SK-N-SH (cell line): ENCODE data around the gene MICAL2. TPM values are rescaled to one million over a fixed set of nuclear protein-coding genes. Genes with fewer than 3 reads are reported as not detected.
A peak's percentile ranks its signal among the peaks of the same experiment; 100 is the strongest.

Experiments used
- CTCF ChIA-PET: fragments of 300-600, 350-600 bp; formaldehyde crosslinking; extraction: SDS; loops from one replicate; lab custom pipeline; 2021; lab: Yijun Ruan, JAX
- POLR2A ChIA-PET: fragments of 350-600 bp; sonication (Branson Sonifier 250); formaldehyde crosslinking; extraction: SDS; loops from one replicate; lab custom pipeline; 2020; ENCODE audit warnings: antibody characterized with exemption, inconsistent platforms; lab: Yijun Ruan, JAX
- DNase-seq: peaks from one replicate; pipeline ENCODE4 v3.0.0; 2012
- H2AFZ ChIP-seq: fragments of 200-600 bp; sonication (generic); 2 replicates; pipeline ENCODE4 v1.8.1; 2016; ENCODE audit warnings: antibody characterized with exemption, mild to moderate bottlenecking, low read depth
- H3F3A ChIP-seq: fragments of 200-600 bp; sonication (generic); replicated peaks from 2 replicates; pipeline ENCODE3; 2016; ENCODE audit warnings: antibody characterized with exemption, mild to moderate bottlenecking; ENCODE audit not compliant: insufficient read depth
- H3K27ac ChIP-seq, 2 experiments: fragments of 200-500 bp in 1 of 2; fragments of 200-600 bp in 1 of 2; sonication (Bioruptor generic) in 1 of 2; sonication (generic), shearing (Covaris generic) in 1 of 2; 2 replicates each; pipeline versions ENCODE4 v1.5.1 to v1.6.1; 2014 to 2016; ENCODE audit warnings: low read depth in 2 of 2, inconsistent platforms in 1 of 2, low read length in 1 of 2, mild to moderate bottlenecking in 1 of 2, mixed read lengths in 1 of 2
- H3K27me3 ChIP-seq: fragments of 200-600 bp; sonication (generic), shearing (Covaris generic); 2 replicates; pipeline ENCODE4 v1.6.1; 2016; ENCODE audit warnings: mixed run types; ENCODE audit not compliant: insufficient read depth
- H3K36me3 ChIP-seq, 2 experiments: fragments of 200-500 bp in 1 of 2; fragments of 200-600 bp in 1 of 2; sonication (Bioruptor generic) in 1 of 2; sonication (generic) in 1 of 2; replicated peaks in 1 of 2; 2 replicates each; pipeline versions ENCODE3 to v1.5.1; 2014 to 2016; ENCODE audit warnings: low read length in 1 of 2, mild to moderate bottlenecking in 1 of 2; ENCODE audit not compliant: insufficient read depth in 2 of 2, control insufficient read depth in 1 of 2
- H3K4me1 ChIP-seq, 2 experiments: fragments of 200-500 bp in 1 of 2; fragments of 200-600 bp in 1 of 2; sonication (Bioruptor generic) in 1 of 2; sonication (generic), shearing (Covaris generic) in 1 of 2; 2 replicates each; pipeline versions ENCODE4 v1.5.1 to v1.6.1; 2014 to 2016; ENCODE audit warnings: low read depth in 1 of 2, low read length in 1 of 2, mixed run types in 1 of 2; ENCODE audit not compliant: insufficient read depth in 2 of 2, control insufficient read depth in 1 of 2
- H3K4me2 ChIP-seq: fragments of 200-600 bp; sonication (generic), shearing (Covaris generic); 2 replicates; pipeline ENCODE4 v1.6.1; 2017; ENCODE audit warnings: mixed run types
- H3K4me3 ChIP-seq, 2 experiments: fragments of 200-500 bp in 1 of 2; fragments of 200-600 bp in 1 of 2; sonication (Bioruptor generic) in 1 of 2; sonication (generic), shearing (Covaris generic) in 1 of 2; 2 replicates each; pipeline versions ENCODE4 v1.5.1 to v1.8.1; 2014 to 2016; ENCODE audit warnings: low read depth in 2 of 2, inconsistent platforms in 1 of 2, low read length in 1 of 2, mild to moderate bottlenecking in 1 of 2, mixed read lengths in 1 of 2, moderate library complexity in 1 of 2
- H3K79me2 ChIP-seq: fragments of 200-600 bp; sonication (generic); 2 replicates; pipeline ENCODE4 v1.8.1; 2017; ENCODE audit warnings: mild to moderate bottlenecking; ENCODE audit not compliant: insufficient read depth
- H3K9ac ChIP-seq: fragments of 200-600 bp; sonication (generic); 2 replicates; pipeline ENCODE4 v1.6.1; 2017; ENCODE audit warnings: mixed run types
- H3K9me2 ChIP-seq: fragments of 200-600 bp; sonication (generic); 2 replicates; pipeline ENCODE4 v1.6.1; 2017; ENCODE audit warnings: mixed run types
- H3K9me3 ChIP-seq: fragments of 200-600 bp; sonication (generic); 2 replicates; pipeline ENCODE4 v1.6.1; 2017; ENCODE audit warnings: mixed run types, mild to moderate bottlenecking, moderate library complexity
- H4K20me1 ChIP-seq: fragments of 200-600 bp; sonication (generic); 2 replicates; pipeline ENCODE4 v1.6.1; 2017; ENCODE audit warnings: mild to moderate bottlenecking, mixed run types; ENCODE audit not compliant: insufficient read depth
- CHD2 ChIP-seq: fragments of 150-350 bp; IDR thresholded peaks from 2 replicates; pipeline ENCODE4 v1.6.1; 2018; ENCODE audit warnings: low read length; ENCODE audit not compliant: partially characterized antibody
- CTCF ChIP-seq: fragments of 200-600 bp; sonication (generic); IDR thresholded peaks from 2 replicates; pipeline ENCODE4 v1.6.1; 2017; ENCODE audit warnings: antibody characterized with exemption, mild to moderate bottlenecking, moderate library complexity
- ELF1 ChIP-seq: IDR thresholded peaks from 2 replicates; pipeline ENCODE4 v1.4.0; 2012
- EP300 ChIP-seq, 2 experiments: IDR thresholded peaks; 2 replicates each; pipeline versions ENCODE4 v1.4.0 to v1.6.1; 2012; ENCODE audit warnings: borderline replicate concordance in 1 of 2, low read depth in 1 of 2, low read length in 1 of 2
- FOXM1 ChIP-seq: IDR thresholded peaks from 2 replicates; pipeline ENCODE4 v1.4.0; 2012; ENCODE audit warnings: low read depth, mild to moderate bottlenecking
- GABPA ChIP-seq: IDR thresholded peaks from 2 replicates; pipeline ENCODE4 v1.4.0; 2012; ENCODE audit warnings: low read depth, mild to moderate bottlenecking
- GATA2 ChIP-seq: sonication (generic); formaldehyde crosslinking; IDR thresholded peaks from 2 replicates; pipeline ENCODE4 v1.5.0; 2020; ENCODE audit warnings: mild to moderate bottlenecking, missing genetic modification reagents
- JUND ChIP-seq: IDR thresholded peaks from 2 replicates; pipeline ENCODE4 v1.4.0; 2012
- MEF2A ChIP-seq: IDR thresholded peaks from 2 replicates; pipeline ENCODE4 v1.4.0; 2012; ENCODE audit warnings: low read depth, borderline replicate concordance
- NRF1 ChIP-seq: IDR thresholded peaks from 2 replicates; pipeline ENCODE4 v1.6.1; 2012; ENCODE audit warnings: low read depth, mild to moderate bottlenecking, low read length
- POLR2AphosphoS5 ChIP-seq: IDR thresholded peaks from 2 replicates; pipeline ENCODE4 v1.6.1; 2012; ENCODE audit warnings: low read depth, low read length
- RAD21 ChIP-seq: IDR thresholded peaks from 2 replicates; pipeline ENCODE4 v1.6.1; 2012; ENCODE audit warnings: mild to moderate bottlenecking, low read length
- RCOR1 ChIP-seq: fragments of 150-350 bp; IDR thresholded peaks from 2 replicates; pipeline ENCODE4 v1.6.1; 2017; ENCODE audit warnings: antibody characterized with exemption, low read length
- SIN3A ChIP-seq: IDR thresholded peaks from 2 replicates; pipeline ENCODE4 v1.6.1; 2012; ENCODE audit warnings: low read depth, mild to moderate bottlenecking, low read length, moderate library complexity, borderline replicate concordance
- TAF1 ChIP-seq: IDR thresholded peaks from 2 replicates; pipeline ENCODE4 v1.6.1; 2012; ENCODE audit warnings: low read depth, mild to moderate bottlenecking, low read length, moderate library complexity, borderline replicate concordance
- USF1 ChIP-seq: IDR thresholded peaks from 2 replicates; pipeline ENCODE4 v1.4.0; 2012; ENCODE audit warnings: low read depth, borderline replicate concordance
- YY1 ChIP-seq: IDR thresholded peaks from 2 replicates; pipeline ENCODE4 v1.4.0; 2012; ENCODE audit warnings: low read depth, mild to moderate bottlenecking
- WGBS: methylation state at CpG from one replicate; pipeline ENCODE4 v1.1.6; 2017; ENCODE audit warnings: low lambda C conversion rate; 5-methylcytosine and 5-hydroxymethylcytosine counted together
- polyA plus RNA-seq, 3 experiments: library from polyadenylated mRNA; depleted of rRNA; stranded (reverse); fragments of >200 nt; gene quantifications; 2 replicates each; pipeline ENCODE4 v1.2.3, GENCODE V29; 2012
- TF ChIP-seq, protein P1 (sequence below): IDR thresholded peaks from 2 replicates; pipeline ENCODE4 v1.4.0; 2012; ENCODE audit warnings: low read depth, borderline replicate concordance
- TF ChIP-seq, protein P2 (sequence below): fragments of 150-350 bp; IDR thresholded peaks from 2 replicates; pipeline ENCODE4 v1.6.1; 2017; ENCODE audit warnings: antibody characterized with exemption, low read length, low read depth, borderline replicate concordance

The MICAL2 gene
- polyA plus RNA-seq, 1 of the 3 experiments (the other 2 are of a cell fraction) = 54.6 TPM

DNA sequence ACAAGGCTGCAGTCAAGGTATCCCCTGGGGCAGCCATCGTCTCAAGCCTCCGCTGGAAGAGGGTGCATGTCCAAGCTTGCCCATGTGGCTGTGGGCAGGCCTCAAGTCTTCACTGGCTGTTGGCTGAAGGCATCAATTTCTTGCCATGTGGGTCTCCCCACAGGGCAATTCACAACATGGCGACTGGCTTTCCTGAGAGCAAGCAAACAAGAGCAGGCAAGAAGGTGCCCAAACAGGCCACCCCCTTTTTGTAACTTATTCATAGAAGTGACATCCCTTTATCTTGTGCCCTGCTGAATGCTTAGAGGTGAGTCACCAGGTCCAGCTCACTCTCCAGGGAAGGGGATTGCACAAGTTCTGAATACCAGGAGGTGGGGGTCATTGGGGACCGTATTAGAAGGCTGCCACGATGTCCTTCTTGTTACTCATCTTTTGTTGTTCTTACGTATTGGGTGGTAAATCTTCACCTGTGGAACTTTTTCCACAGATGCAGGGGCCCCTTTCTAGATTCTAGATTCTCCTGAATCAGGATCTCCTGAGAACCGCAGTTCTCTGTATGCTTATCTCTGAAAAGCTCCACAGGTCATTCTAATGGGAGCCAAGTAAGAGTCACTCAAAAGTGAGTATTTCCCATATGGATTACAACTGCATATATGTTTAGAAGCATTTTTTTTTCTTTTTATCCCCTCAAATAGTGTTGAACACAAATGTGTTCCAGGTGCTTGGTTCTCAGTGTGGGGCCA is 44.2 kb upstream of the MICAL2 start (continued):
- TF ChIP-seq, protein P1, sequence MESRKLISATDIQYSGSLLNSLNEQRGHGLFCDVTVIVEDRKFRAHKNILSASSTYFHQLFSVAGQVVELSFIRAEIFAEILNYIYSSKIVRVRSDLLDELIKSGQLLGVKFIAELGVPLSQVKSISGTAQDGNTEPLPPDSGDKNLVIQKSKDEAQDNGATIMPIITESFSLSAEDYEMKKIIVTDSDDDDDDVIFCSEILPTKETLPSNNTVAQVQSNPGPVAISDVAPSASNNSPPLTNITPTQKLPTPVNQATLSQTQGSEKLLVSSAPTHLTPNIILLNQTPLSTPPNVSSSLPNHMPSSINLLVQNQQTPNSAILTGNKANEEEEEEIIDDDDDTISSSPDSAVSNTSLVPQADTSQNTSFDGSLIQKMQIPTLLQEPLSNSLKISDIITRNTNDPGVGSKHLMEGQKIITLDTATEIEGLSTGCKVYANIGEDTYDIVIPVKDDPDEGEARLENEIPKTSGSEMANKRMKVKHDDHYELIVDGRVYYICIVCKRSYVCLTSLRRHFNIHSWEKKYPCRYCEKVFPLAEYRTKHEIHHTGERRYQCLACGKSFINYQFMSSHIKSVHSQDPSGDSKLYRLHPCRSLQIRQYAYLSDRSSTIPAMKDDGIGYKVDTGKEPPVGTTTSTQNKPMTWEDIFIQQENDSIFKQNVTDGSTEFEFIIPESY = 0 out of 2 replicates have a peak, but pooled peaks have one; percentile 63
- TF ChIP-seq GATA2 (CRISPR knock-in tag) (no peak), SIN3A (peak; percentile 41; the same call in 1 of the 2 replicates), RCOR1 (no peak), TAF1 (peak; percentile 24; the same call in 1 of the 2 replicates), RAD21 (no peak), EP300 (IDR thresholded peaks at IDR 0.05; ENCODE audit: borderline replicate concordance in 1 of 2, low read depth in 1 of 2, low read length in 1 of 2) (peak in 1 of 2 experiments; percentile 84; a peak in 2 of 4 replicates), MEF2A (peak; percentile 51; the same call in 1 of the 2 replicates), POLR2AphosphoS5 (peak; percentile 77; the same call in 1 of the 2 replicates), GABPA (no peak)

DNA sequence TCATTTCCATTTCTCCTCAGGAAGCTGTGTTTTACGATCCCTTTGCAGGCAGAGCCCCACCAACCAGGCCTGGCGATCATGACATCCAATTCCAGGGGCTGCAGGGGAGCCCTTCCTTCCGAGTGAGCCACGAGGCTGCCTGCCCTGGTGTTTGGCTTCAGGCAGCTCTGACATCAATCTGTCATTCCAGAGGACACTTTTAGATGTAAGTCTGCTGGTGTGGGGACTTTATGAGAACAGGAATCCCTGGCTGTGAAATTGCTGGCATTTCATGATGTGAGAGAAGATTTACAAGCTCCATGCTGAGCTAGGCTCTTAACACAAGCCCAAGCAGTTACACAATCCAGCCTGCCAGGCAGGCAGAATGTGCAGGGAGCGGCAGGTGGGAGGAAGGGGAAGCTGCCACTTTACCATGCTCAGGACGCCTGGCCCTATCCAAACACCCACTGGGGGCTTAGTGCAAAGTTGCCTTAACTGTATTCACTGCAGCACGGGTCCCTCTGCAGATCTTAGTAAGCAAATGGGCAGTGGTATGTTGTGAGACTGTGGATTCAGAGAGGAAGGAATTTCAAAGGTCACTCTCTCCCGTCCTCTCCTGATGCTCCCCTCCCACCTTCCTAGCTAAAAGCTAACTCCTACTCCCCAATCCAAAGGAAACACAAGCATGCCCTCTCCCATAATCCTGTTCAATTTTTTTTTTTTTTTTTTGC is 43.4 kb upstream of the MICAL2 start:
- 49% methylated on average over 7 of the region's 8 CpGs for WGBS
- Histone ChIP-seq H3K9ac (peak overlapping the region; percentile 52), H3K9me2 (no peaks in the 10 kb centered on the region), H4K20me1 (no peaks in the 10 kb centered on the region), H3K4me3 (no peak overlapping the region), H3K4me1 (peaks cover 5 to 20% of the 10 kb centered on the region in 2 experiments; a peak in 3 of 4 replicates), H3K27me3 (no peaks in the 10 kb centered on the region), H3K36me3 (no peaks in the 10 kb centered on the region), H3K79me2 (no peaks in the 10 kb centered on the region), H2AFZ (no peak overlapping the region; the same call in 1 of the 2 replicates), H3K4me2 (peak overlapping the region; percentile 23; the same call in 1 of the 2 replicates), H3K9me3 (no peaks in the 10 kb centered on the region), H3K27ac (peak overlapping the region; percentile 3 to 86; a peak in 3 of 4 replicates), H3F3A (peaks cover 6% of the 10 kb centered on the region)
- CTCF ChIA-PET = interaction anchor here (1.0 to 2.2 kb wide), 5 partner anchors 14 to 280 kb away, joined by 4 to 10 read pairs (median 6); no protein-coding TSS in a partner anchor
- POLR2A ChIA-PET = no interaction called here
- DNase-seq = no peak
- TF ChIP-seq ELF1 = no peak
- no peak for TF ChIP-seq SIN3A
- TF ChIP-seq, protein P2, sequence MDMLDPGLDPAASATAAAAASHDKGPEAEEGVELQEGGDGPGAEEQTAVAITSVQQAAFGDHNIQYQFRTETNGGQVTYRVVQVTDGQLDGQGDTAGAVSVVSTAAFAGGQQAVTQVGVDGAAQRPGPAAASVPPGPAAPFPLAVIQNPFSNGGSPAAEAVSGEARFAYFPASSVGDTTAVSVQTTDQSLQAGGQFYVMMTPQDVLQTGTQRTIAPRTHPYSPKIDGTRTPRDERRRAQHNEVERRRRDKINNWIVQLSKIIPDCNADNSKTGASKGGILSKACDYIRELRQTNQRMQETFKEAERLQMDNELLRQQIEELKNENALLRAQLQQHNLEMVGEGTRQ = no peak
- TF ChIP-seq FOXM1 = no peak
- no peak for TF ChIP-seq MEF2A
- no peak for TF ChIP-seq CHD2
- no peak for TF ChIP-seq YY1
- TF ChIP-seq CTCF = no peak
- TF ChIP-seq RAD21 = no peak
- TF ChIP-seq NRF1 = no peak
- TF ChIP-seq GABPA = no peak
- no peak for TF ChIP-seq JUND
- no peak for TF ChIP-seq USF1
